ENCODE data around the gene NAP1L4.

The NAP1L4 gene

GRCh38 chr11:3010521-3011275, 18.6 kb upstream of the NAP1L4 start:
- DNase-seq (ENCODE audit: low read depth in 2 of 3, low spot score in 2 of 3) = no peak

- DNase-seq (ENCODE audit: low read depth in 2 of 3, low spot score in 2 of 3) = no peak
Measured at GRCh38 chr11:3010004-3010403, 17.9 kb upstream of the NAP1L4 start.

GRCh38 chr11:3009481-3009880, 17.4 kb upstream of the NAP1L4 start:
- no peak for DNase-seq (ENCODE audit: low read depth in 2 of 3, low spot score in 2 of 3)

- no peak for DNase-seq (ENCODE audit: low read depth in 2 of 3, low spot score in 2 of 3)
Measured at GRCh38 chr11:3008746-3009336, 16.7 kb upstream of the NAP1L4 start.

DNA sequence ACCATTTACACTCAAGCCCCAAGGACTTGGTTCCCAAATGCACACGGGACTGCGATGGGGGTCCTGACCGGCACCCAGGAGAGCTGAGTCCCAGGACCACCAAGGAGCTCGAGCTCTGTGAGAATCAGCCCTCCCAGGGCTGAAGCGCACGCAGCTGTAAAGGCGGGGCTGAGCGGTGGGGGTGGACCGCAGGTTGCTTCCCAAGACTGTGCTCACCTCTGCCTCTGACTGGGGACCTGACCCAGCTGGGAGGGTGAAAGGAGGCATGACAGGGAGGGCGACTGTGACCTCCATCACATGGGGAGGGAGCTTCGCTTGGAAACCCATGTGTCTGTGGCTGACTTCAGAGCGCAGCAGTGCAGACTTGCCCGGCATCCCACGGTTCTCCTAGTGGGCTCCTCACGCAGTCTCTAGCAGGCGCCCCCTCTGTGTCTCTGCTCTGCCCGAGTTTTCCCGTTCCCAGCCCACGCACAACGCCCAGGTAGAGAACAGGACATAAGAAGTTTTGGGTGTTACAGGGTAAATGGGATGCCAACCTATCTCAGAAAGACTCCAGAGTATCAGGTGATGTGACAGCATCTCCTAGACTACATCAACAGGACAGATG, 15.4 kb upstream of the NAP1L4 start:
- no peak for DNase-seq (ENCODE audit: low read depth in 2 of 3, low spot score in 2 of 3)

- DNase-seq (ENCODE audit: low read depth in 2 of 3, low spot score in 2 of 3) = no peak
Measured at GRCh38 chr11:3006505-3007260, 14.6 kb upstream of the NAP1L4 start.

DNA sequence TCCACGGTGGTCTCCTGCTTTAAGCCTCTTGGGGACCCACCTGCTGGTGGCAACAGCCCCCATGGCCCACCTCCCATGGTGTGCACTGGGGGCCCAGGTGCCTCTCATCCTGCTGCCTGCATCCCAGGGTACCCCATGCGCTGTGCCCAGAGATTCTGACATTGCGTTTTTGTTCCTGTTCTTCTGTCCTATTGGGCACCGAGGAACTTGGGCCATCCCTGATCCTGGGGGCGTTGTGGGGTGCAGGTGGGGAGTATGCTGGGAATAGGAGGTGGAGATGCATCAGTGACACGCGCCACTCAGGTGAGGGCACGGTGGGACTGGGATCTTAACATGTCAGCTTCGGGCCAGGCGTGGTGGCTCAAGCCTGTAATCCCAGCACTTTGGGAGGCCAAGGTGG, 12.4 kb upstream of the NAP1L4 start:
- DNase-seq (ENCODE audit: low read depth in 2 of 3, low spot score in 2 of 3) = no peak

GRCh38 chr11:3003396-3004231, 11.5 kb upstream of the NAP1L4 start:
- no peak for DNase-seq (ENCODE audit: low read depth in 2 of 3, low spot score in 2 of 3)

GRCh38 chr11:3002871-3003270, 10.7 kb upstream of the NAP1L4 start:
- DNase-seq (ENCODE audit: low read depth in 2 of 3, low spot score in 2 of 3) = no peak

DNA sequence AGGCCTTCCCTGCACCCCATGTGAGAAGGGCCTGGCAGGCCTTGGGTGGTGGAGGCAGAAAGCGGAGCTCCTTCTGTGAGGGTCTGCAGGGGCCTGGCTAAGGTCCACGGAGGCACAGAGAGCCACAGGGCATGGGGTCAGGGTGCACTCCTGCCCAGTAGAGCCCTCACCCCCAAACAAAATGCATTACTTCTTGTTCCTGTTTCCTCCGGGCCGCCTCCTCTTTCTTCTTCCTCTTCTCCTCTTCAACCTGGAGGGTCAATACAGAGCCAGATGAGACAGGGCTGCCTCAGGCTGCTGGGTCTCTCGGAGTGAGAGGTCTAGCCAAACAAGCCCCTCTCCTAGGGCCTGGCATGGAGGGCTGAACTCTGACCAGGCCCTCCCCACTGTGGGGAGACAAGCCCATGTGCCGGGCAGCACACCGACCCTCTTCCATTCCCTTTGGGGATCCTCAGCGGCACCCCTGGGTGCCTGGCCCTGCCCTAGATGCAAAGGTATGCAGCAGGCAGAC, 10.3 kb upstream of the NAP1L4 start:
- no peak for DNase-seq (ENCODE audit: low read depth in 2 of 3, low spot score in 2 of 3)

GRCh38 chr11:3001496-3001895, 9.4 kb upstream of the NAP1L4 start:
- no peak for DNase-seq (ENCODE audit: low read depth in 2 of 3, low spot score in 2 of 3)

GRCh38 chr11:3000032-3000961, 8.2 kb upstream of the NAP1L4 start:
- DNase-seq (ENCODE audit: low read depth in 2 of 3, low spot score in 2 of 3) = no peak

- no peak for DNase-seq (ENCODE audit: low read depth in 2 of 3, low spot score in 2 of 3)
Measured at GRCh38 chr11:2999464-2999998, 7.4 kb upstream of the NAP1L4 start.

DNA sequence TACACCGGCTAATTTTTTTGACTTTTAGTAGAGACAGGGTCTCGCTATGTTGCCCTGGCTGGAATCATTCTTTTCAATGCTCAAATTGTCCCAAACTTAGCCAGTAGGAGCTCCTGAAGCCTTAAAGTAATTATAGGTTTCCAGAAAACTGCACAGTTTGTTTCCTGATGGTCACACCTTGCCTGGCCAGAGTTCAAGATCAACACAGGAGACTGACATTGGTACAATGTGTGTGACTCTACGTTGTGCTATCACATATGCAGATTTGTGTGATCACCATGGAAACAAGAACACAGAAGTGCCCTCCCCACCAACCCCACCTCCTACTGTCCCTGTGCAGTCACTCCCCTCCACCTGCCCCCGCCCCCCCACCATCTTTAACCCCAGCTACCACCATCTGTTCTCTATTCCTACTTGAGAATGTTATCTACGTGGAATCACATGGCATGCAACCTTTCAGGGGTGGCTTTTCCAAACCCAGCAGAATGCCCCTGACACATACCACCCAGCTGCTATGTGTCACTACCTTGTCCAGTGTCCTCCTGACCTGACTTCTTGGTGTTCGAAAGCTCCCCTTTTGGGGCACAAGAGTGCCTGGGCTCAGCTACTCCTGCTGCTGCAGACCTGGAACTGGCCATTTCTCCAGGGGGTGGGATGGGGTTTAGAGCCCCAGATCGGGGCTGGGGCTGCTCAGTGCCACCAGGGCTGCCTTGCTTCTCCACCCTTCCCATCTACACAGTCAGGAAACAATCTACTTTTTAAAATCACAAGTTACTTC, 6.1 kb upstream of the NAP1L4 start:
- DNase-seq (ENCODE audit: low read depth in 2 of 3, low spot score in 2 of 3) = no peak

- DNase-seq (ENCODE audit: low read depth in 2 of 3, low spot score in 2 of 3) = no peak
Measured at GRCh38 chr11:2997406-2997805, 5.3 kb upstream of the NAP1L4 start.

DNA sequence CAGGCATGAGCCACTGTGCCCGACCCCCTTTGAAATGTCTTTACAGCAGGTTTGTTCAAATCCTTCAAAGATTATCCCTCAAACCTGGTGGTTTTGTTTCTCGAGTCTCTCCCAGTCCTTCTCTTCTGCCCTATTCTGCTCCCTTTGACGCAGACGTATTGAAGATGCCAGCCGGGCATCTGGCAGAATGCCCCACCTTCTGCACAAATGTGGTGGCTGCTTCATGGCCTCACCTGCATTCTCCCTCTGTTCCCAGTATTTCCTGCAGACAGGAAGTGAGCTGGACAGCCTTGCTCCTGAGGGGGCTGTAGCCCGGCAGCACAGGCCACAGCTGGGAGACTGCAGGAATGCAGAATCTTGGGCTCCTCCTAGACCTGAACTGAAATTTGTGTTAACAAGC, 4.8 kb upstream of the NAP1L4 start:
- DNase-seq (ENCODE audit: low read depth in 2 of 3, low spot score in 2 of 3) = no peak

DNA sequence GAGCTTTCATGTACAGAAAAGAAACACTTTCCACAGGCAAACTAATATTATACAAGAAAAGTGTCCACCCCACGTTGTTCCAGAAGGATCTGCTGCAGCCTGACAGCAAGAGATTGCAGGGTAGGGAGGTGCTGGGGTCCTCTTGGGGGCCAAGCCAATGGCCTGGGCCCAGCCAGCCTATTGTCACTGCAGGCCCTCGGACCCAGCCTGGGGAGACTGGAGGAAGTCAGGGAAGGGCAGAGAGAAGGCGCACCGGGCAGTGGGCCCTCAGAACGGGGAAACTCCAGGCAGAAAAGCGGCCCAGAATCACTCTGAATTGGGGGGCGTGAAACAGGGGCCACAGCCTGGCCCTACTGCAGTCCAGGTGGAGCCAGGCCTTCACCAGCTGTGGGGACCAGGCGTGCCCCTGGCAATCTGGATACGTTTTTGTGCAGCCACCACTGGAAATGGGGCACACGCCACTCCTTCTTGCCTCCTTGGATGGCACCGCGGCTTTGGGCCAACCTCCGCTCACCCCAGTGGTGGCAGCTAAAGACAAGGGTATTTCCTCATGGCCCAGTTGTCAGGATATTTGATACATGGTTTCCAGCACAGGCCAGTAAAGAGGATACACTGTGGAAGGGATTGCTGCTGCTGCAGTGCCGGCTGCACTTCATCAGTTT, 3.9 kb upstream of the NAP1L4 start:
- DNase-seq (ENCODE audit: low read depth in 2 of 3, low spot score in 2 of 3) = no peak

- no peak for DNase-seq (ENCODE audit: low read depth in 2 of 3, low spot score in 2 of 3)
Measured at GRCh38 chr11:2995031-2995561, 3.0 kb upstream of the NAP1L4 start.
